22Rv1 (cell line): ENCODE results near the gene RNF168.
"Not testable (repeated sequence)": the region's sequence is repeated elsewhere in the genome, so short reads cannot be mapped to it uniquely, and the experiment has no call there.

Source experiments
- CTCF ChIP-seq: fragments of 450-650 bp; IDR thresholded peaks from 2 replicates; pipeline ENCODE4 v1.5.1; 2017; ENCODE audit warnings: mild to moderate bottlenecking
- ZFX ChIP-seq: fragments of 450-650 bp; IDR thresholded peaks from 2 replicates; pipeline ENCODE4 v1.6.1; 2017; ENCODE audit warnings: antibody characterized with exemption, borderline replicate concordance

- TF ChIP-seq CTCF, ZFX: not testable (repeated sequence)
Observed at GRCh38 chr3:196550172-196550571, 46.6 kb upstream of the RNF168 start.
